ENCODE measurements around the gene TBL2. TPM values are rescaled to one million over a fixed set of nuclear protein-coding genes. Genes with fewer than 3 reads are reported as not detected.
"Not testable (repeated sequence)": the region's sequence is repeated elsewhere in the genome, so short reads cannot be mapped to it uniquely, and the experiment has no call there.

Gene TBL2
- total and polyA plus RNA-seq, 2 experiments from 2014 or later = 69.7 to 101 TPM

DNA sequence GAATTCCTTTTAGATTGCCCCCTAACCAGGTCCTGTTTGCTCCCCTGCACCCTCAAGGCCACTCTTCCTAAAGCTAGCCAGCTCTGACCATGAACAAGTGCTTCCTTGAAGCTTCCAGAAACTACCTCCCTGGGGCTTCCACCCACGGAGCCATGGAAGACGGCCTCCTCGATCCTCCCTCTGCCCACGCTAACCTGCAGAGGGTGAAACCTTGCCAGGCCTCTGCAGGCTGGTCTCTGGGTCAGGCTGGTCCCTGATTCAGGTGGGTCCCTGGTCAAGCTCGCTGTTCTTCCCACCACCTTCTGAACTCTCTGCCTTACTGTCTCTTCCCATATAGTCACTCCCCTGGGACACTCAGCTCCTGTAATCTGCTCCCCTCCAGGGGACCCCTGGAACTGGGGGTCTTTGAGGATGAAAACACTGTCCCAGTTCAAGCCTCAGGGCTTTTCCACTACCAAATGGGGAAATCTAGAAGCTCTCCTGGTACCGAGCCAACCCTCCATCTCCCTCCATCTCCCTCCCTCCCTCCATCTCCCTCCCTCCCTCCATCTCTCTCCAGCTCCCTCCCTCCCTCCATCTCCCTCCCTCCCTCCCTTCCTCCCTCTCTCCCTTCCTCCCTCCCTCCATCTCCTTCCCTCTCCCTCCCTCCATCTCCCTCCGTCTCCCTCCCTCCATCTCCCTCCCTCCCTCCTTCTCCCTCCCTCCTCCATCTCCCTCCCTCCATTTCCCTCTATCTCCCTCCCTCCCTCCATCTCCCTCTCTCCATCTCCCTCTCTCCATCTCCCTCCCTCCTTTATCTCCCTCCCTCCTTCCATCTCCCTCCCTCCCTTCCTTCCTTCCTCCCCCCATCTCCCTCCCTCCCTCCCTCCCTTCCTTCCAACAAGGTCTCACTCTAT is 43.0 kb upstream of the TBL2 start:
- no peak overlapping the region for H3K4me3 ChIP-seq
- no peak overlapping the region for H3K9ac ChIP-seq

DNA sequence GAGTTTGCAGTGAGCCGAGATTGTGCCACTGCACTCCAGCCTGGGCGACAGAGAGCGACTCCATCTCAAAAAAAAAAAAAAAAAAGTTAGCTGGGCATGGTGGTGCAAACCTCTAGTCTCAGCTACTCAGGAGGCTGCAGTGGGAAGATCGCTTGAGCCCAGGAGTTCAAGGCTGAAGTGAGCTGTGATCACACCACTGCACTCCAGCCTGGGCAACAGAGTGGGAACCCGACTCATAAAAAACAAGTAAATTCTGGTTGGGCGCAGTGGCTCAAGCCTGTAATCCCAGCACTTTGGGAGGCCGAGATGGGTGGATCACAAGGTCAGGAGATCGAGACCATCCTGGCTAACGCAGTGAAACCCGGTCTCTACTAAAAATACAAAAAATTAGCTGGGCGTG is 41.0 kb upstream of the TBL2 start:
- H3K36me3 ChIP-seq (ENCODE audit: low read depth); H3K9ac ChIP-seq; H3K79me2 ChIP-seq (ENCODE audit: insufficient read depth); DNase-seq; H3K4me3 ChIP-seq; H3K4me1 ChIP-seq (ENCODE audit: insufficient read depth); H3K9me2 ChIP-seq (ENCODE audit: insufficient read depth); H3K4me2 ChIP-seq (ENCODE audit: unreplicated experiment); H3K9me3 ChIP-seq (ENCODE audit: low read depth); H4K20me1 ChIP-seq (ENCODE audit: insufficient read depth); H3K27ac ChIP-seq; H2AFZ ChIP-seq; H3F3A ChIP-seq (ENCODE audit: insufficient read depth): not testable (repeated sequence)
- 83 to 90% methylated on average over 11 of the region's 11 CpGs for WGBS, 2 experiments (ENCODE audit: low coverage in 1 of 2, low lambda C conversion rate in 2 of 2, missing lambda C conversion rate in 2 of 2)
- peaks cover 29% of the 10 kb centered on the region for H3K27me3 ChIP-seq (replicated peaks; ENCODE audit: insufficient read depth)
- in situ Hi-C loops (cut with MboI) = loop anchor here (25.0 kb wide), 1 partner anchor 243 kb away; the partner anchor contains the start of gene TMEM270

More for the DNA sequence above, 43.0 kb upstream of the TBL2 start:
- no peak overlapping the region for H2AFZ ChIP-seq
- no peak overlapping the region for H3K4me2 ChIP-seq (ENCODE audit: unreplicated experiment)
- H3K79me2 ChIP-seq (ENCODE audit: insufficient read depth) = no peaks in the 10 kb centered on the region
- H4K20me1 ChIP-seq (ENCODE audit: insufficient read depth) = no peaks in the 10 kb centered on the region
- no peak overlapping the region for H3K27ac ChIP-seq
- no peaks in the 10 kb centered on the region for H3K9me2 ChIP-seq (ENCODE audit: insufficient read depth)
- no peak for DNase-seq
- 60 to 69% methylated on average over 6 to 7 of the region's 7 CpGs for WGBS, 2 experiments (ENCODE audit: low coverage in 1 of 2, low lambda C conversion rate in 2 of 2, missing lambda C conversion rate in 2 of 2)
- H3F3A ChIP-seq (ENCODE audit: insufficient read depth) = no peaks in the 10 kb centered on the region
- TF ChIP-seq EZH2phosphoT487 (IDR thresholded peaks at IDR 0.05; ENCODE audit: insufficient read depth, low read depth) = no peak
- no peaks in the 10 kb centered on the region for H3K36me3 ChIP-seq (ENCODE audit: low read depth)
- no peaks in the 10 kb centered on the region for H3K9me3 ChIP-seq (ENCODE audit: low read depth)
- in situ Hi-C loops (cut with MboI) = loop anchor here (25.0 kb wide), 1 partner anchor 241 kb away; the partner anchor contains the start of gene TMEM270
- no peaks in the 10 kb centered on the region for H3K4me1 ChIP-seq (ENCODE audit: insufficient read depth)
- peaks cover 35% of the 10 kb centered on the region for H3K27me3 ChIP-seq (replicated peaks; ENCODE audit: insufficient read depth)

DNA sequence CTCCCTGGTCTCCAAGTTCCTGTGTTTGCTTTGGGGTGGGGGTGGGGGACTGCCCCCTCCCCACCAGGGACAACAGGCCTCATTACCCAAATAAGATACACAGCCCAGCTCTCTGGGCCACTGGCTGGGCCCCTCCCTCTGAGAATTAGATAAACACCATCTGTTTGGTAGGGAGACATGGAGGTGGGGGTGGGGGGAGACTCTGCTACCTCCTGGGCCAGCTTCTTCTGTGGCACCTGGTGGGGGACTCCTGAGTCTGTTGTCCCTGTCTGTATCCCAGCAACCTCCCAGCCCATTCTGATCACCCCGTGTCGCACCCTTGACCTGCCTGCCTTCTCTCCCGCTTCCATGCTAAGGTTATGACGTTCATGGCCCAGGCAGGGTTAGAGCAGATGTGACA is 40.2 kb upstream of the TBL2 start:
- Histone ChIP-seq H3K27ac (no peak overlapping the region), H3K9me3 (ENCODE audit: low read depth) (no peaks in the 10 kb centered on the region), H3K36me3 (ENCODE audit: low read depth) (no peaks in the 10 kb centered on the region), H3K4me2 (ENCODE audit: unreplicated experiment) (no peak overlapping the region), H4K20me1 (ENCODE audit: insufficient read depth) (no peaks in the 10 kb centered on the region), H3K9ac (no peak overlapping the region), H3K9me2 (ENCODE audit: insufficient read depth) (no peaks in the 10 kb centered on the region), H2AFZ (no peak overlapping the region), H3F3A (ENCODE audit: insufficient read depth) (no peaks in the 10 kb centered on the region), H3K27me3 (replicated peaks; ENCODE audit: insufficient read depth) (peaks cover 21% of the 10 kb centered on the region), H3K4me3 (no peak overlapping the region), H3K4me1 (ENCODE audit: insufficient read depth) (no peaks in the 10 kb centered on the region), H3K79me2 (ENCODE audit: insufficient read depth) (no peaks in the 10 kb centered on the region)
- no peak for DNase-seq
- 67 to 71% methylated on average over 4 of the region's 4 CpGs for WGBS, 2 experiments (ENCODE audit: low coverage in 1 of 2, low lambda C conversion rate in 2 of 2, missing lambda C conversion rate in 2 of 2)
- in situ Hi-C loops (cut with MboI) = loop anchor here (25.0 kb wide), 1 partner anchor 244 kb away; the partner anchor contains the start of gene TMEM270
- TF ChIP-seq EZH2phosphoT487 (IDR thresholded peaks at IDR 0.05; ENCODE audit: insufficient read depth, low read depth) (no peak), EZH2 (IDR thresholded peaks at IDR 0.05; ENCODE audit: insufficient read depth, poor library complexity, severe bottlenecking) (no peak)

GRCh38 chr7:73617520-73617919 is 39.1 kb upstream of the TBL2 start:
- in situ Hi-C loops (cut with MboI) = loop anchor here (25.0 kb wide), 1 partner anchor 245 kb away; the partner anchor contains the start of gene TMEM270
- not testable (repeated sequence) for H3K4me3 ChIP-seq; H3K9ac ChIP-seq; H3K9me3 ChIP-seq (ENCODE audit: low read depth); H3K27ac ChIP-seq; H3K9me2 ChIP-seq (ENCODE audit: insufficient read depth); H4K20me1 ChIP-seq (ENCODE audit: insufficient read depth); H3F3A ChIP-seq (ENCODE audit: insufficient read depth); H2AFZ ChIP-seq; H3K4me1 ChIP-seq (ENCODE audit: insufficient read depth); DNase-seq; H3K79me2 ChIP-seq (ENCODE audit: insufficient read depth); H3K4me2 ChIP-seq (ENCODE audit: unreplicated experiment); H3K36me3 ChIP-seq (ENCODE audit: low read depth)
- 94 to 98% methylated on average over 9 of the region's 9 CpGs for WGBS, 2 experiments (ENCODE audit: low coverage in 1 of 2, low lambda C conversion rate in 2 of 2, missing lambda C conversion rate in 2 of 2)
- H3K27me3 ChIP-seq (replicated peaks; ENCODE audit: insufficient read depth) = peaks cover 11% of the 10 kb centered on the region
